HG02885 (cell line): ENCODE results near the gene CSMD2.

Experiments used
- ATAC-seq: cut with Tn5 transposase; IDR thresholded peaks from one replicate; pipeline ENCODE4 v1.9.1; 2021; ENCODE audit warnings: mild to moderate bottlenecking; ENCODE audit not compliant: unreplicated experiment, poor library complexity

CSMD2 gene

DNA sequence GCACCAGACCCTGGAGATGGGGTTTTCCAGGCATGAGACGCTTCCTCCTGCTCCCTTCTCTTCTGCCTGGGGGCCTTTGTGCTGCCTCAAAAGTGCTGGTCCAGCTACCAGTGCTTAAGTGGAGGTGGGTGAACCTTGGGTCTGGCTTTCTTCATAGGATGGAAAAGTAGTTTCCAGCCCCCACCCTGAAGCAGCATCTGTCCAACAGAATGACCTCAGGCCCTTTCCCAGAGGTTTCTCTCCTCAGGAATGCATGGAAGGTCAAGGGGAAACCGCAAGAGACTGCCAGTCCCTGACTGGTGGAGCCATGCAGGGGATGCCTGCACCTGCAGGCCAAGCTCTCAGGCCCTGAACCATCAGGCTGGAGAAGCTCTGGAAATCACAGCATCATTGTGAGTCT lies 237.3 kb downstream of the CSMD2 start:
- no peak for ATAC-seq

DNA sequence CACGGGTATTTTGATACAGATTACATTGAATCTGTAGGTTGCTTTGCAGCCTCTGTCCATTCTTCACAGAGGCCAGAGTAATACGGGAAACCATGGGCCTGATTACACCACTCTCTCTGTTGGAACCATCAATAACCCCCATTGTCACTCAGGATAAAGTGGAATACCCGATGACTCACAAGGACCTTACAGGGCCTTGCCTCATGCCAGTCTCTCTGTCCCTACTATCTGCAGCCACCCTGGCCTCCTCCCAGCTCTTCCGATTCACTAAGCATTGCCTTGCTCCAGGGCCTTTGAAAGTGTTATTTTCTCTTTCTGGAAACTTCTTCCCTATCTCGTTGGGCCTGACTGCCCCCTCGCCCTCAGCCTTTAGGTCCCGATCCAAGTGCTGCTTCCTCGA lies 239.4 kb downstream of the CSMD2 start:
- ATAC-seq: no peak

- no peak for ATAC-seq
Measured at GRCh38 chr1:33921281-33921680, 243.7 kb downstream of the CSMD2 start.

DNA sequence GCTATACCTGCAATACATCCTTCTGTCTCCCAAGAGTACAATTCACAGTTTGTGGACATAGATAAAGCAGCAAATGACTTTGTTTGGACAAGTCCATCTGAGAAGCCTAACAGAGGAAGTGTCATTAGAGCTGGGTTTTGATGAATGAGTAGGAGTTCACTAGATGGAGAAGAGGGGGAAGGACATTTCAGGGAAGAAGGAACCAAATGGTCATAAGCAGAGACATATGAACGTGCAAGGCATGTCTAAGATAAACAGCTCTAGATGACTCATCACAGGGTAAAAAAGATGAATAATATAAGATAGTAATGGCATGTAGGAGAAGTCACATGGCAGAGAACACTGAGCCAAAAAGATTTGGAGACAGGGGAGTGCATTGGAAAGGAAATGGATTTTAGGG lies 246.7 kb downstream of the CSMD2 start:
- ATAC-seq: no peak

GRCh38 chr1:33916786-33917185 lies 248.2 kb downstream of the CSMD2 start:
- no peak for ATAC-seq

DNA sequence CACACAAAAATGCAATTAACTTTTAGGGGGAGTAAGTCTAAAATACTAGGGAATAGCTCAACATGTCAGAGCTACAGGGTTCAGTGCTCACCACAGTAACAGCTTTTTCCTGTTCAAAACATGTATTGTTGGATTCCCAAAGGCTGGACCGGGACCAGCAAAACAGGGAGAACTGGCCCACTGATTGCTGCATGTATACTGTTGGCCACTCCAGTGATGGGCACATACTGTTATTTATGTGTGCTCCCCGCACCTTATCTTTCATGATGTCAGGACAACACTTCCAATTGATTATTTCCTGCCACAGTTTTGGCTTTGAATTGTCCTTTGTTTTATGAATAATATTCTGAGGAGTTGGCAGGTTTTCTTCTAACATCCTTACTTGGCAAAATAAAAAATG lies 250.5 kb downstream of the CSMD2 start:
- ATAC-seq: no peak

GRCh38 chr1:33908324-33908956 lies 256.6 kb downstream of the CSMD2 start:
- no peak for ATAC-seq

GRCh38 chr1:33906156-33906555 lies 258.9 kb downstream of the CSMD2 start:
- no peak for ATAC-seq

- no peak for ATAC-seq
Measured at GRCh38 chr1:33905241-33905640, 259.8 kb downstream of the CSMD2 start.

DNA sequence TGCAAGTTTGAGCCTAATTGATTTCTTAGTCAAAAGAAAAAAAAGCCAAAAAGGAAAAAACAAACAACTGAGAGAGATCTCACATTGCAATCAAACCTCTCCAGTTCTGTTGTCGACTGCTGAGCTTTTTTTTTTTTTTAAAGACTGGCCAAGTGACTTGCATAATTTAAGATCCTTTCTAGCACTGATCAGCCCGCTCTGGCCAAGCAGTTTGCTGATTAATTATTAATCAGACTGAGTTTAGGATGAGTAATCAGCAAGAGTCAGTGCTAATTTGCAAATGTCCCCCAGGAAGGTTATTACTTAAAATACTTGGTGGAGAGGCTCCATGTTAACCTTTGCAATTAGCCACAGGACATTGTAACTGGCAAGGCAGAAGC lies 261.8 kb downstream of the CSMD2 start:
- ATAC-seq: no peak

- ATAC-seq: no peak
Measured at GRCh38 chr1:33902486-33903209, 262.4 kb downstream of the CSMD2 start.

GRCh38 chr1:33899746-33900145 lies 265.3 kb downstream of the CSMD2 start:
- no peak for ATAC-seq

DNA sequence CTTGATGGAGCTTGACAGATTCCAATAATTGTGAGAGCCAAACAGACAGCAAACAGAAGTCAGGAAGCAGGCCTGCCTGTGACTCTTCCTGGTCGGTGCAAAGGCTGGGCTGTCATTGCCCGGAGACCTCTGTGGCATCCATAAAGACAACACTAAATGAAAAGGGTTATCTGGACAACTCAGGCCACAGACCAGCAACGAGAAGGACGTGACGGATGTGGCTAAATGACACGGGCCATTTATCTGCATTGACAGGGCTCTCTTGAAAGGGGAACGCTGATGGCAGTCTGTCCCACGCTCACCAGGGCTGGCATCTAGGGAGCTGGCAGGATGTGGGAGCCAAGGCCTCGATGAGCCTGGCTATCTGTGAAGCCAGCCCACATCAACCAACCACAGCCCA lies 266.1 kb downstream of the CSMD2 start:
- no peak for ATAC-seq

- ATAC-seq: no peak
Measured at GRCh38 chr1:33898406-33898805, 266.6 kb downstream of the CSMD2 start.

- ATAC-seq: no peak
Measured at GRCh38 chr1:33897092-33897725, 267.8 kb downstream of the CSMD2 start.

DNA sequence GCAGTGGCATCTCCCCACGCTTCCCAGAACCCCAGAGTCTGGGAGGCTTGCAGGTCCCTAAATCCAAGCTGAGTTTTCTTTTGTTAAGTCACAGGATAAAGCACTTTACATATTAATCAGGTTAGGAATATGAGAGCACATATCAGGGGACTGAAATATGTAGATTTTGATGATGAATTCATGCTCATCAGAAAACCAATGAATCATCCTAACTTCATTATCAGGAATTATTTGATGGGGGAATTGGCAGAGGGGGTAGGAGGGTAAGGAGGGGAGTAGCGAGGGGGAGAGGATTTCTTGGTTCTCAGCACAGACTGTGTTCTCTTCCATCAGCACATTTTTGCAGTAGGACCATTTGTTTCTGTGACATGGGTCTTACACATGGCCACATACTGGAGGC lies 269.1 kb downstream of the CSMD2 start:
- no peak for ATAC-seq

DNA sequence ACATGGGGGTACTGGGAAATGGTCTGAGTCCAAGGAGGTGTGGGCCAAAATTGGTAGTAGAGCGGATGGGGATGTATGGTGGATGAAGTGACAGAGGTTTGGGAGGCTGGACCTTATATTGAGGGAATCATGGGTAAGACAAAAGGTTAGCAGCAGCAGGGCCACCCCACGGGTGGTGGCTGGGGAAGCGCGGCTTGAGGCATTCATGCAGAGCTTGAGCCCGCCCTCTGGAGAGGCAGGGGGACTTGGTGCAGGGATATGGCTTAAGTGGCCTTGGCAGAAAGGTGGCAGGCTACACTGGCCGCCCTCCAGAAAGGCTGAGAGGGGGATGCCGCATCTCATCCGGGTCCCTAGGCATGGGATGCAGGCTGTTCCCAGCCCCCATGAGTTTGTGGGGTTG lies 269.6 kb downstream of the CSMD2 start:
- no peak for ATAC-seq

DNA sequence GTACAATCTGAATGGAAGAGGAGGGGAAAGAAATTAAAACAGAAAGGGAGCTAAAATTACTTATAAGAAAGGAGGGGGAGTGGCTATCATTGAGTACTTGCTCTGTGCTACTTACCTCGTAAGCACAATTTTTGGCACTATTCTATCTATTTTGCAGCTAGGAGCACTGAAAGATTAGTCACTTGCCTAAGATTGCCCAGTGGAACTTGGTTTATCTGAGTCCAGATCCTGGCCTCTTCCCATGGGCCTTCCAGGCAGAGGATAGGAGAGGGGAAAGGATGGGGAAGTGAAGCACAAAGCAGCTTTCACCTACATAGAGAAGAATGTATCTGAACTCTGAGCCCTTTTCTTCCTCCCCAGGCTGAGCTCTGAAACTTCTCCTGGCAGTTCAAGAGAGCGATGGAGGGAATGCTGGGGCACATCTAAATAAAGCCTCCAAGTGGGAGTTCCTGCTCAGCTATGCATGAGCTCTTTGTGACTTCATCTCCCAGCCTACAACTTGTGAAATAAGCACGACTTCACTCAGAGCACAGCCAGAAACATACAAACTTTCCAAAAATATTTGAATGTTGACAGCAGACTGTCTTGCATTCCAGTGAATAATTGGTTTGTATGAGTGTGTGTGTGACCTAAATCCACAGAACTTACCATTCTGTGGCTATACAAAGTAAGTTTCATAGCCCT lies 271.7 kb downstream of the CSMD2 start:
- ATAC-seq: no peak

DNA sequence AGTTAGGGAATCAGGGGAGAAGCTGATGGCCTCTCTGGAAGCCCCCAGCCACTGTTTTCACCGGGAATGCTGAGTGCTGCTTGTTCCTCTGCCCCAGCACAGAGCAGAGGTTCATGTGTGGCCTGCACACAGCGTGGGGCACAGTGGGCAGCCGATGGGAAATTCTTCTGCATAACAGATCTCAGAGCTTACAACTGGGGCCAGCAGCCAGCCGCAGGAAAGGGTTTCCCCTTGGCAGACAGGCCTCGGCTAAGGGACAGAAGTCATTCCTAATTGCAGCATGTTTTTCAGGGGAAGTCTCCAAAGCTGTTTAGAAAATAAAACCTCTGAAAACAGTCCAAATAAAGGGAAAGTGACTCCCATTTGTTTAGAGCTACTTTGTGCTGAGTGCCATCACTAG lies 278.5 kb downstream of the CSMD2 start:
- no peak for ATAC-seq

- no peak for ATAC-seq
Measured at GRCh38 chr1:33880305-33880704, 284.7 kb downstream of the CSMD2 start.

GRCh38 chr1:33878392-33878791 lies 286.6 kb downstream of the CSMD2 start:
- no peak for ATAC-seq
